ENCODE measurements around the gene TCHH. TPM values are rescaled to one million over a fixed set of nuclear protein-coding genes. Genes with fewer than 3 reads are reported as not detected.

The TCHH gene
- total RNA-seq, 3 donors from 2014 or later (not counting 1 experiment from before 2014, with no cell fraction given): not detected

- DNase-seq (no peak), ATAC-seq (no peak)
- Mint-ChIP-seq H3K4me3 (no peak overlapping the region), H3K27me3 (ENCODE audit: low read depth in 2 of 2) (peaks cover 33 to 51% of the 10 kb centered on the region in 2 donors), H3K4me1 (no peaks in the 10 kb centered on the region), H3K9me3 (no peaks in the 10 kb centered on the region), H3K36me3 (no peaks in the 10 kb centered on the region), H3K27ac (no peak overlapping the region)
- no peaks in the 10 kb centered on the region for H3K36me3 ChIP-seq (ENCODE audit: control insufficient read depth, insufficient read depth, low read length)
- no peak for TF ChIP-seq CTCF (IDR thresholded peaks at IDR 0.05)
- H3K27ac ChIP-seq (ENCODE audit: low read length): no peak overlapping the region
- H3K9me3 ChIP-seq (ENCODE audit: control insufficient read depth, insufficient read depth, low read length): no peaks in the 10 kb centered on the region
- intact Hi-C loops (cut with micrococcal nuclease): no loop called here
- no peak overlapping the region for H3K4me3 ChIP-seq (ENCODE audit: low read length)
- H3K27me3 ChIP-seq (ENCODE audit: control insufficient read depth, insufficient read depth, low read length): peaks cover 13% of the 10 kb centered on the region
- no peaks in the 10 kb centered on the region for H3K4me1 ChIP-seq (ENCODE audit: control insufficient read depth, insufficient read depth, low read length)
These were observed 48.1 kb downstream of the TCHH start for GRCh38 chr1:152067150-152067549.

- no peak overlapping the region for H3K27ac Mint-ChIP-seq
- Histone ChIP-seq H3K4me3 (ENCODE audit: low read length) (no peak overlapping the region), H3K9me3 (ENCODE audit: control insufficient read depth, insufficient read depth, low read length) (no peaks in the 10 kb centered on the region), H3K36me3 (ENCODE audit: control insufficient read depth, insufficient read depth, low read length) (no peaks in the 10 kb centered on the region), H3K27me3 (ENCODE audit: control insufficient read depth, insufficient read depth, low read length) (peaks cover 18% of the 10 kb centered on the region), H3K27ac (ENCODE audit: low read length) (no peak overlapping the region), H3K4me1 (ENCODE audit: control insufficient read depth, insufficient read depth, low read length) (no peaks in the 10 kb centered on the region)
- H3K9me3 Mint-ChIP-seq: no peaks in the 10 kb centered on the region
- intact Hi-C loops (cut with micrococcal nuclease): no loop called here
- no peaks in the 10 kb centered on the region for H3K36me3 Mint-ChIP-seq
- ATAC-seq: no peak
- H3K4me3 Mint-ChIP-seq: no peak overlapping the region
- peaks cover 28 to 29% of the 10 kb centered on the region in 2 donors for H3K27me3 Mint-ChIP-seq (ENCODE audit: low read depth in 2 of 2)
- DNase-seq: no peak
- TF ChIP-seq CTCF (IDR thresholded peaks at IDR 0.05): no peak
- H3K4me1 Mint-ChIP-seq: no peaks in the 10 kb centered on the region
These were observed 53.3 kb downstream of the TCHH start for GRCh38 chr1:152061952-152062351.

Other genes with a start within 250 kb of the TCHH start
- gene THEM4, start 205.9 kb downstream of the TCHH start, total RNA-seq: 10 to 100 TPM; 11.9 to 16.2 (median 15.5) TPM
- 100 to 1,000 TPM; 142 to 200 (median 183) TPM for gene S100A10, start 121.6 kb downstream of the TCHH start, total RNA-seq
- 100 to 1,000 TPM in 1 of 3 donors, 10 to 100 TPM in 2; 70.5 to 114 (median 88.9) TPM for gene S100A11, start 78.4 kb downstream of the TCHH start, total RNA-seq
- not detected for gene TCHHL1, start 26.4 kb downstream of the TCHH start, total RNA-seq
- gene RPTN, start 43.8 kb upstream of the TCHH start, total RNA-seq: not detected
- gene HRNR, start 108.7 kb upstream of the TCHH start, total RNA-seq: not detected
- gene FLG, start 209.8 kb upstream of the TCHH start, total RNA-seq: not detected
- gene FLG2, start 244.6 kb upstream of the TCHH start, total RNA-seq: not detected

Measured in natural killer cell (primary cell).